GM13977 (cell line): ENCODE results near the gene LRCH1.

Source experiments
- DNase-seq: peaks from one replicate; pipeline ENCODE4 v3.0.0; 2012; ENCODE audit warnings: low spot score
- CTCF ChIP-seq: IDR thresholded peaks from 2 replicates; pipeline ENCODE4 v1.5.1; 2012; ENCODE audit warnings: mild to moderate bottlenecking, control low read depth; ENCODE audit not compliant: insufficient read depth; ENCODE audit errors: extremely low read depth, missing control alignments
- in situ Hi-C: fragments of 300-500 bp; cut with MboI; formaldehyde crosslinking; loops from one replicate; pipeline ENCODE4 v1.12.0; 2022; ENCODE audit warnings: low sequenced_read_pairs, low pct_unique_long_range_greater_than_20kb, mixed read lengths, inconsistent platforms; ENCODE audit not compliant: unreplicated experiment

Gene LRCH1

GRCh38 chr13:46688306-46688705, 135.3 kb downstream of the LRCH1 start:
- in situ Hi-C loops = no loop called here
- no peak for DNase-seq
- no peak for TF ChIP-seq CTCF

GRCh38 chr13:46698014-46698413, 145.0 kb downstream of the LRCH1 start:
- no peak for TF ChIP-seq CTCF
- in situ Hi-C loops = no loop called here
- DNase-seq = no peak

- in situ Hi-C loops = no loop called here
- TF ChIP-seq CTCF = no peak
- no peak for DNase-seq
Measured at GRCh38 chr13:46698910-46699460, 146.0 kb downstream of the LRCH1 start.

- in situ Hi-C loops = no loop called here
- DNase-seq = no peak
- TF ChIP-seq CTCF = no peak
Measured at GRCh38 chr13:46712524-46712923, 159.6 kb downstream of the LRCH1 start.

GRCh38 chr13:46715363-46715762, 162.4 kb downstream of the LRCH1 start:
- DNase-seq = no peak
- in situ Hi-C loops = no loop called here

GRCh38 chr13:46716821-46717220, 163.9 kb downstream of the LRCH1 start:
- in situ Hi-C loops = no loop called here
- no peak for DNase-seq
- no peak for TF ChIP-seq CTCF

More at GRCh38 chr13:46715363-46715762, 162.4 kb downstream of the LRCH1 start:
- TF ChIP-seq CTCF = no peak

- in situ Hi-C loops = no loop called here
- TF ChIP-seq CTCF = no peak
- no peak for DNase-seq
Measured at GRCh38 chr13:46717275-46717674, 164.3 kb downstream of the LRCH1 start.
